ENCODE measurements around the gene GREB1.
A peak's percentile ranks its signal among the peaks of the same experiment; 100 is the strongest.

Gene GREB1

GRCh38 chr2:11581797-11582611, 48.2 kb downstream of the GREB1 start:
- no peak for DNase-seq (ENCODE audit: extremely low read depth, low read depth)
- no peak for TF ChIP-seq CTCF (IDR thresholded peaks at IDR 0.05; ENCODE audit: low read depth, low read length)

- TF ChIP-seq CTCF (IDR thresholded peaks at IDR 0.05; ENCODE audit: low read depth, low read length) = no peak
These were observed 48.7 kb downstream of the GREB1 start for GRCh38 chr2:11582612-11582861.

GRCh38 chr2:11582862-11583752, 49.3 kb downstream of the GREB1 start:
- TF ChIP-seq CTCF (IDR thresholded peaks at IDR 0.05; ENCODE audit: low read depth, low read length) = peak; percentile 68

More at GRCh38 chr2:11582612-11582861, 48.7 kb downstream of the GREB1 start:
- no peak for DNase-seq (ENCODE audit: extremely low read depth, low read depth)

GRCh38 chr2:11583840-11584524, 50.1 kb downstream of the GREB1 start:
- peak; percentile 81 for DNase-seq (ENCODE audit: extremely low read depth, low read depth)
- peak; percentile 83 for TF ChIP-seq CTCF (IDR thresholded peaks at IDR 0.05; ENCODE audit: low read depth, low read length)

More at GRCh38 chr2:11582862-11583752, 49.3 kb downstream of the GREB1 start:
- DNase-seq (ENCODE audit: extremely low read depth, low read depth) = no peak

- no peak for TF ChIP-seq CTCF (IDR thresholded peaks at IDR 0.05; ENCODE audit: low read depth, low read length)
- no peak for DNase-seq (ENCODE audit: extremely low read depth, low read depth)
These were observed 50.7 kb downstream of the GREB1 start for GRCh38 chr2:11584525-11585056.

GRCh38 chr2:11585071-11585470, 51.2 kb downstream of the GREB1 start:
- no peak for DNase-seq (ENCODE audit: extremely low read depth, low read depth)
- no peak for TF ChIP-seq CTCF (IDR thresholded peaks at IDR 0.05; ENCODE audit: low read depth, low read length)
